Purkinje cell (primary cell): Measurements from ENCODE around the gene RAB8B. TPM values are rescaled to one million over a fixed set of nuclear protein-coding genes. Genes with fewer than 3 reads are reported as not detected.

Experiments used
- polyA plus RNA-seq: library from polyadenylated mRNA; unstranded; fragments of >200 nt; fragmentation: Nextera tagmentation; gene quantifications from 2 replicates; pipeline ENCODE4 v1.2.1, GENCODE V29; 2014

The RAB8B gene
- polyA plus RNA-seq, result 13.4 and 25.0 TPM in 2 replicates

GRCh38 chr15:63188926-63189871, at the start of gene RAB8B:
RAB8B (plus strand) TSS chr15:63189606; CDS start chr15:63189625, 19 bp downstream.

GRCh38 chr15:63157118-63157843, 32.1 kb upstream of the RAB8B start, which contains the start of gene RPS27L:
RPS27L (minus strand) TSS chr15:63157477; CDS start chr15:63157405, 72 bp downstream.

GRCh38 chr15:63277038-63277892, 87.9 kb downstream of the RAB8B start, which contains the start of gene APH1B:
APH1B (plus strand) TSS chr15:63277605; CDS start chr15:63277624, 19 bp downstream.

Other genes with a start within 250 kb of the RAB8B start
- gene TPM1, start 146.9 kb upstream of the RAB8B start, polyA plus RNA-seq, result 24.4 and 26.9 TPM in 2 replicates
- 3.1 and 6.4 TPM in 2 replicates for gene LACTB, start 67.7 kb upstream of the RAB8B start, polyA plus RNA-seq
- 141 and 160 TPM in 2 replicates for gene RPS27L, start 32.1 kb upstream of the RAB8B start, polyA plus RNA-seq
- gene APH1B, start 88.0 kb downstream of the RAB8B start, polyA plus RNA-seq, result 25.9 and 29.1 TPM in 2 replicates
- gene CA12, start 192.2 kb downstream of the RAB8B start, polyA plus RNA-seq, result 87.1 and 111 TPM in 2 replicates